NCI-H2029 treated with DMSO at 0.1 percent for 48 hours (cell line): ENCODE results near the gene HTR4.
"Not testable (repeated sequence)": the region's sequence is repeated elsewhere in the genome, so short reads cannot be mapped to it uniquely, and the experiment has no call there.

Experiments
- DNase-seq: peaks from one replicate; lab custom pipeline; 2025; lab: John Stamatoyannopoulos, UW

HTR4 gene

GRCh38 chr5:148653836-148654781 lies at the start of gene HTR4:
Gene HTR4, minus strand, starts transcription at chr5:148654527. Its CDS starts 17,513 bp downstream, at chr5:148637014.
- peak; percentile 69 for DNase-seq

- no peak for DNase-seq
Measured at GRCh38 chr5:148702019-148702596, 47.8 kb upstream of the HTR4 start.

- no peak for DNase-seq
Measured at GRCh38 chr5:148699028-148699427, 44.7 kb upstream of the HTR4 start.

GRCh38 chr5:148697809-148698196 lies 43.5 kb upstream of the HTR4 start:
- no peak for DNase-seq

- DNase-seq = no peak
Measured at GRCh38 chr5:148697180-148697808, 43.0 kb upstream of the HTR4 start.

- DNase-seq = no peak
Measured at GRCh38 chr5:148696187-148697036, 42.1 kb upstream of the HTR4 start.

- no peak for DNase-seq
Measured at GRCh38 chr5:148690945-148691344, 36.6 kb upstream of the HTR4 start.

GRCh38 chr5:148688787-148689186 lies 34.5 kb upstream of the HTR4 start:
- no peak for DNase-seq

GRCh38 chr5:148687871-148688270 lies 33.5 kb upstream of the HTR4 start:
- DNase-seq = no peak

- DNase-seq = no peak
Measured at GRCh38 chr5:148687427-148687826, 33.1 kb upstream of the HTR4 start.

- DNase-seq = no peak
Measured at GRCh38 chr5:148686660-148687059, 32.3 kb upstream of the HTR4 start.

- DNase-seq = no peak
Measured at GRCh38 chr5:148685520-148686134, 31.3 kb upstream of the HTR4 start.

- no peak for DNase-seq
Measured at GRCh38 chr5:148684528-148684927, 30.2 kb upstream of the HTR4 start.

GRCh38 chr5:148683651-148684050 lies 29.3 kb upstream of the HTR4 start:
- DNase-seq = no peak

GRCh38 chr5:148682058-148683026 lies 28.0 kb upstream of the HTR4 start:
- DNase-seq = no peak

- no peak for DNase-seq
Measured at GRCh38 chr5:148681157-148682057, 27.1 kb upstream of the HTR4 start.

- DNase-seq = not testable (repeated sequence)
Measured at GRCh38 chr5:148673704-148674103, 19.4 kb upstream of the HTR4 start.

- DNase-seq = no peak
Measured at GRCh38 chr5:148666353-148666752, 12.0 kb upstream of the HTR4 start.

- no peak for DNase-seq
Measured at GRCh38 chr5:148665431-148665830, 11.1 kb upstream of the HTR4 start.
